Heart left ventricle (tissue), 16 donors: ENCODE results near the gene FAM163B. TPM values are rescaled to one million over a fixed set of nuclear protein-coding genes. Genes with fewer than 3 reads are reported as not detected.

Source experiments
- ATAC-seq, 4 donors: fragments of 200-7000 bp; cut with Tn5 transposase; one replicate each; pipeline ENCODE4 v1.9.1; 2020 to 2022; ENCODE audit warnings: moderate library complexity in 4 of 4, mild to moderate bottlenecking in 3 of 4, moderate number of reproducible peaks in 1 of 4
- DNase-seq, 5 donors: peaks; one replicate each; pipeline ENCODE4 v3.0.0-alpha.2; 2020
- H3K27ac ChIP-seq, 12 donors: fragments of 200-600 bp; sonication (generic) in 4 of 12; one replicate each; pipeline versions ENCODE4 v1.5.0 to v1.8.0; 2016 to 2022; ENCODE audit warnings: mild to moderate bottlenecking in 2 of 12
- H3K27me3 ChIP-seq, 9 donors: fragments of 200-600 bp; sonication (generic) in 2 of 9; one replicate each; pipeline versions ENCODE4 v1.5.1 to v1.8.0; 2016 to 2022; ENCODE audit warnings: mild to moderate bottlenecking in 3 of 9
- H3K36me3 ChIP-seq, 9 donors: fragments of 200-600 bp; sonication (generic) in 2 of 9; one replicate each; pipeline versions ENCODE4 v1.5.0 to v1.8.0; 2018 to 2022; ENCODE audit warnings: mild to moderate bottlenecking in 2 of 9
- H3K4me1 ChIP-seq, 12 donors: fragments of 200-600 bp; sonication (generic) in 4 of 12; one replicate each; pipeline versions ENCODE4 v1.5.0 to v1.8.0; 2016 to 2022; ENCODE audit warnings: mild to moderate bottlenecking in 3 of 12
- H3K4me3 ChIP-seq, 12 donors: fragments of 200-600 bp; sonication (generic) in 4 of 12; one replicate each; pipeline versions ENCODE4 v1.5.0 to v1.8.0; 2017 to 2022; ENCODE audit warnings: mild to moderate bottlenecking in 9 of 12, moderate library complexity in 4 of 12
- H3K9me3 ChIP-seq, 12 donors: fragments of 200-600 bp; sonication (generic) in 4 of 12; one replicate each; pipeline versions ENCODE4 v1.5.0 to v1.8.0; 2016 to 2022; ENCODE audit warnings: mild to moderate bottlenecking in 1 of 12
- POLR2A ChIP-seq, 2 donors: fragments of 450-650 bp; IDR thresholded peaks; one replicate each; pipeline ENCODE4 v1.6.1; 2017; ENCODE audit warnings: antibody characterized with exemption in 2 of 2, mild to moderate bottlenecking in 2 of 2, moderate library complexity in 2 of 2
- WGBS, 4 donors: extraction: QIAGEN DNeasy Blood & Tissue Kit in 2 of 4; methylation state at CpG; one replicate each; pipeline versions ENCODE4 v1.1.5 to v1.1.7; 2013 to 2018; 5-methylcytosine and 5-hydroxymethylcytosine counted together
- intact Hi-C, 10 donors: fragments of 100-400 bp; cut with DNase I; formaldehyde crosslinking; loops; one replicate each; pipeline versions ENCODE4 v1.11.1 to v1.14.2; 2022
- polyA plus RNA-seq, 2 donors: library from polyadenylated mRNA; stranded (reverse); fragments of 200-250 nt; gene quantifications; one replicate each; pipeline ENCODE4 v1.2.3, GENCODE V29; 2013
- total RNA-seq, 9 donors: library from RNA; depleted of rRNA in 2 of 9; stranded (reverse); fragments of >200 nt in 2 of 9; fragmentation: NEBNext Ultra II Directional in 3 of 9; extraction: Animal tissue kit (Norgen Biotek cat#: 25700) in 3 of 9; gene quantifications; one replicate each; pipeline versions ENCODE4 v1.1.0 to v1.2.4, GENCODE V29; 2016 to 2023
- TF ChIP-seq, protein P1 (sequence below), 12 donors: fragments of 200-600 bp; sonication (generic) in 4 of 12; IDR thresholded peaks; one replicate each; pipeline versions ENCODE4 v1.5.0 to v1.8.0; 2018 to 2022; ENCODE audit warnings: antibody characterized with exemption in 12 of 12, mild to moderate bottlenecking in 5 of 12
- donor health status: ischemic (EF 13 %, LVEDD 7.1; RV severe dilation, severe dysfunction).
- donor health status: healthy with polysubstance abuse.
- donor health status: DM: no; HTN: yes; CAD: no.
- donor health status: DM: no; HTN: no; CAD: no.
- donor health status: ischemic (EF 25% LVEDD 6.9; RV normal size, moderate dysfunction).
- donor health status: ischemic (EF 25% LVEDD 5.7; RV mildly dilated, moderate dysfunction).
- donor health status: healthy.
- donor health status: DM: yes; HTN: yes; CAD: no.
- donor health status: ischemic (EF 35%, LVEDD 5.7; RV mildly dilated, moderate dysfunction).
- donor health status: nonischemic (EF 11% LVEDD 7.7; RV severe dilation, severe dysfunction).
- donor health status: DM: yes; HTN: yes; CAD: no.
- donor health status: PGD.
- donor health status: ischemic (EF 29% LVEDD 5.4; RV normal size, mild dysfunction).
- donor health status: nonischemic (EF 23%, LVEDD 6.1; RV moderate dilation, normal function).

The FAM163B gene
- total and polyA plus RNA-seq, 11 donors = 0.08 TPM; not detected in 10

DNA sequence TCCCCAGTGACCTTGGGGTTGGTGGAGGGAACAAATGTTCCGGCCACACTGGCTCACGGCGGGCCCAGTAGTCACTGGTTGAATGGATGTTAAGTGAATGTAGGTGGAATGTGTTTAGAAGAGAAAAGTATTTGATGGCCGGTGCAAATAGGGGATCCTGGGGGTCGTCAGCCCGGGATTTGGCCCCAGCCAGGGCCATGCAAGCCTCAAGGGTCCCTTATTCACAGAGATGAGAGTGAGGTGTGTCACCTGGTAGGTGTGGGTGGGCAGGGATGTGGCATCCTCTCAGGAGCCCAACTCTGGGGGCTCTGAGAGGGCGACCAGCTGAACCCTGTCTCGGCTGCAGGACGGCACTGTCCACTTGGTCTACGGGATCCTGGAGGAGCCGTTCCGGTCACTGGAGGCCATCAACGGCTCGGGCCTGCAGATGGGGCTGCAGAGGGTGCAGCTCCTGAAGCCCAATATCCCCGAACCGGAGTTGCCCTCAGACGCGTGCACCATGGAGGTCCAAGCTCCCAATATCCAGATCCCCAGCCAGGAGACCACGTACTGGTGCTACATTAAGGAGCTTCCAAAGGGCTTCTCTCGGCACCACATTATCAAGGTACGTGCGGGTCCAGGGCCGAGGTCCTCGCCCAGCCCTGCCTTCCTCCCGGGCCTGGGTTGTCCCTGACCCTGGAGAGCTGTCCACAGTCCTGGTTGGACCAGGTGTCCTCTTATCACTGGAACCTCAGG is 32.8 kb upstream of the FAM163B start:
- H3K4me3 ChIP-seq = no peak overlapping the region
- WGBS, 4 donors = 89 to 94% (median 90%) methylated on average over 8 to 25 of the region's 25 CpGs
- no peaks in the 10 kb centered on the region for H3K36me3 ChIP-seq
- intact Hi-C loops = no loop called here
- peaks cover 0 to 9% (median 0%) of the 10 kb centered on the region in 9 donors for H3K27me3 ChIP-seq
- ATAC-seq = no peak
- DNase-seq = no peak
- H3K4me1 ChIP-seq = no peaks in the 10 kb centered on the region
- no peak overlapping the region for H3K27ac ChIP-seq
- H3K9me3 ChIP-seq = no peaks in the 10 kb centered on the region
- TF ChIP-seq, protein P1, sequence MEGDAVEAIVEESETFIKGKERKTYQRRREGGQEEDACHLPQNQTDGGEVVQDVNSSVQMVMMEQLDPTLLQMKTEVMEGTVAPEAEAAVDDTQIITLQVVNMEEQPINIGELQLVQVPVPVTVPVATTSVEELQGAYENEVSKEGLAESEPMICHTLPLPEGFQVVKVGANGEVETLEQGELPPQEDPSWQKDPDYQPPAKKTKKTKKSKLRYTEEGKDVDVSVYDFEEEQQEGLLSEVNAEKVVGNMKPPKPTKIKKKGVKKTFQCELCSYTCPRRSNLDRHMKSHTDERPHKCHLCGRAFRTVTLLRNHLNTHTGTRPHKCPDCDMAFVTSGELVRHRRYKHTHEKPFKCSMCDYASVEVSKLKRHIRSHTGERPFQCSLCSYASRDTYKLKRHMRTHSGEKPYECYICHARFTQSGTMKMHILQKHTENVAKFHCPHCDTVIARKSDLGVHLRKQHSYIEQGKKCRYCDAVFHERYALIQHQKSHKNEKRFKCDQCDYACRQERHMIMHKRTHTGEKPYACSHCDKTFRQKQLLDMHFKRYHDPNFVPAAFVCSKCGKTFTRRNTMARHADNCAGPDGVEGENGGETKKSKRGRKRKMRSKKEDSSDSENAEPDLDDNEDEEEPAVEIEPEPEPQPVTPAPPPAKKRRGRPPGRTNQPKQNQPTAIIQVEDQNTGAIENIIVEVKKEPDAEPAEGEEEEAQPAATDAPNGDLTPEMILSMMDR (IDR thresholded peaks at IDR 0.05) = no peak
- TF ChIP-seq POLR2A (IDR thresholded peaks at IDR 0.05) = no peak

DNA sequence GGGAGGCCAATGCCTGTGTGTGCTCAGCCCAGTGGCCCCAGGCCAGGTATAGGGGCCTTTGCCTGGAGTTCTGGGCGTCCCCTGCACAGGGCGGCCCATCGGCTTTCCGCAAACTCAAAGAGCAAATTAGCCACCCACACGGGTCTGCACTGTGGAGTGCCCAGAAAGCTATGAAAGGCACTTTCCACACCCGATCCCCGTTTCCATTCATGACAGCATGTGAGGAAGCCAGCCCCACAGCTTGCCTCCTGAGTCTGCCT is 32.1 kb upstream of the FAM163B start:
- WGBS, 4 donors = 84 to 93% (median 88%) methylated on average over 5 to 7 of the region's 7 CpGs
- no peak for TF ChIP-seq POLR2A (IDR thresholded peaks at IDR 0.05)
- TF ChIP-seq, protein P1 (IDR thresholded peaks at IDR 0.05) = no peak
- no peaks in the 10 kb centered on the region for H3K36me3 ChIP-seq
- H3K27me3 ChIP-seq = peaks cover 0 to 9% (median 0%) of the 10 kb centered on the region in 9 donors
- ATAC-seq (peak in 1 of 4 donors; percentile 10), DNase-seq (no peak)
- H3K9me3 ChIP-seq = no peaks in the 10 kb centered on the region
- intact Hi-C loops = no loop called here
- no peak overlapping the region for H3K27ac ChIP-seq
- no peaks in the 10 kb centered on the region for H3K4me1 ChIP-seq
- no peak overlapping the region for H3K4me3 ChIP-seq

DNA sequence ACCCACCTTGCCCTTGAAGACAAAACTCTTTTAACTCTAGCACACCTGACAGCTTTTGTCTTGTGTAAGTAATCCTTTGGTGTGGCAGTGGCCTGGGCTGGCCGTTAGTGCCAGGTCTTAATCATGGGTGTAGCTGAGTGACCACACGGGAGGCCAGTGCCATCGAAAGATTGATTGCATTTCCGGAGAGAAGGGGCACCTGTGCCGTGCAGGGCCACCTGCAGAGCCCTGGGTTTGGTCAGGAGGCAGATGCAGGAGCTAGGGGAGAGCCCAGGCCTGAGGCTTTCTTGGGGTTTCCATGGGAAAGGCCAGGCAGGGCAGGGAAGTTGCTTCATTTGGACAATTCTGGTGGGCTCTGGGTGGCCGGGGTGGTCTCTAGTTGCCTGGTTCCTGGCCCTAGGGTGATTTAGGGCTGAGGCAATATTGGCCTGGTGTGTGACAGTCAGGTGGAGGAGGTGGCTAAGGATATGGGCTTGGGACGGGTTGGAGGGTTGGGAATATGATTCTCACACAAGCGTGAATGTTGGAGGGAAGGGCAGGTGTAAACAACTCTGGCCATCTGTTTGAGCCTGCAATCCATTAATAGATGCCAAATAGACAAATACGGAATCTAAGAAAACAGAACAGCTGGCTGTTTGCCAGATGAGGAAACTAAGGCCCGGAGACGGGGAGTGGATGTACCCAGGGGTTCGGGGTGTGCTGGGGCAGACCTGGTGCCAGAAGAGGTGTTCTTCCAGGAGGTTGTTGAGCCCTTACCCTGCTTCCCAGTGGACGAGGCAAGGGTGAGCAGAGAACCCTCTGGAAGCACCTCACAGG is 31.6 kb upstream of the FAM163B start:
- WGBS, 4 donors = 81 to 90% (median 84%) methylated on average over 13 of the region's 13 CpGs
- TF ChIP-seq, protein P1 (IDR thresholded peaks at IDR 0.05) = no peak
- no peak for TF ChIP-seq POLR2A (IDR thresholded peaks at IDR 0.05)
- no peaks in the 10 kb centered on the region for H3K9me3 ChIP-seq
- no peak for ATAC-seq
- no peak overlapping the region for H3K4me3 ChIP-seq
- no peaks in the 10 kb centered on the region for H3K36me3 ChIP-seq
- peaks cover 0 to 6% (median 0%) of the 10 kb centered on the region in 9 donors for H3K27me3 ChIP-seq
- H3K4me1 ChIP-seq = no peaks in the 10 kb centered on the region
- no peak for DNase-seq
- no peak overlapping the region for H3K27ac ChIP-seq
- intact Hi-C loops = no loop called here

DNA sequence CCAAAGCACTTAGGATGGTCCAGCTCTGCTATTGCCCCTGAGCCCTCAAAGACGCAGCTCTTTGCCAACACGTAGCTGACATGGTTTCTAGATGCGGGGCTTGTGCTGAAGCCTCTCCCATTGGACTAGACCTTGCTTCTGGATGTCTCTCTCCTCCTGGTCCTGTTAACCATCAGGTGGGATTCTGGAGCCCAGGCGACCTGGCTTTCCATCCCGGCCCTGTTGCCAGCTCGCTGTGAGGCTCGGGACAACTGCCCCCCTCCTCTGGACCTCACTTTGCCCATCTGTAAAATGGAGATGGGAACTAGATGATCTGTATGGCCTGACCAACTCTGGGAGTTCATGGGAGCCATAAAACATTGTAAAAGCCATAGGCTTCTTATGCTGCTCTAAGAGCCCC is 31.0 kb upstream of the FAM163B start:
- Histone ChIP-seq H3K9me3 (no peaks in the 10 kb centered on the region), H3K4me3 (no peak overlapping the region), H3K4me1 (no peaks in the 10 kb centered on the region), H3K27me3 (peaks cover 0 to 5% (median 0%) of the 10 kb centered on the region in 9 donors), H3K27ac (no peak overlapping the region), H3K36me3 (no peaks in the 10 kb centered on the region)
- 89 to 93% (median 92%) methylated on average over 6 to 7 of the region's 7 CpGs for WGBS, 4 donors
- no peak for ATAC-seq
- no peak for DNase-seq
- intact Hi-C loops = no loop called here
- TF ChIP-seq POLR2A (IDR thresholded peaks at IDR 0.05) = no peak
- TF ChIP-seq, protein P1 (IDR thresholded peaks at IDR 0.05) = no peak
